ENCODE data around the gene LNPK. TPM values are rescaled to one million over a fixed set of nuclear protein-coding genes. Genes with fewer than 3 reads are reported as not detected.

Gene LNPK
- total RNA-seq = 5.8 and 6.9 TPM in 2 replicates

GRCh38 chr2:176001916-176002687, at the start of gene LNPK:
Gene LNPK (minus strand): TSS chr2:176002267. CDS start chr2:175995584, 6,683 bp downstream.

Other genes starting within 250 kb of the LNPK start
- gene EVX2, start 81.7 kb upstream of the LNPK start, total RNA-seq = not detected in 2 replicates
- under 0.01 TPM in 1 of 2 replicates, not detected in the other for gene HOXD13, start 90.5 kb upstream of the LNPK start, total RNA-seq
- gene HOXD12, start 97.5 kb upstream of the LNPK start, total RNA-seq = not detected in 2 replicates
- 0.11 TPM in 1 of 2 replicates, not detected in the other for gene HOXD11, start 105.0 kb upstream of the LNPK start, total RNA-seq
- 8.2 and 32.9 TPM in 2 replicates for gene HOXD10, start 114.5 kb upstream of the LNPK start, total RNA-seq
- 17.0 and 33.7 TPM in 2 replicates for gene HOXD9, start 120.5 kb upstream of the LNPK start, total RNA-seq
- gene HOXD8, start 127.4 kb upstream of the LNPK start, total RNA-seq = 23.8 and 44.3 TPM in 2 replicates
- 3.5 and 6.3 TPM in 2 replicates for gene HOXD4, start 149.3 kb upstream of the LNPK start, total RNA-seq
- gene HOXD3, start 155.0 kb upstream of the LNPK start, total RNA-seq = 9.1 and 18.2 TPM in 2 replicates
- 5.9 and 10.0 TPM in 2 replicates for gene HOXD1, start 186.4 kb upstream of the LNPK start, total RNA-seq

All from dermis lymphatic vessel endothelial cell (primary cell).